HuH-7.5 (cell line): ENCODE measurements around the gene DUS3L.
"Not testable (repeated sequence)": the region's sequence is repeated elsewhere in the genome, so short reads cannot be mapped to it uniquely, and the experiment has no call there.

Source experiments
- DNase-seq: peaks from one replicate; pipeline ENCODE4 v3.0.0; 2011; ENCODE audit warnings: low spot score

DUS3L gene

DNA sequence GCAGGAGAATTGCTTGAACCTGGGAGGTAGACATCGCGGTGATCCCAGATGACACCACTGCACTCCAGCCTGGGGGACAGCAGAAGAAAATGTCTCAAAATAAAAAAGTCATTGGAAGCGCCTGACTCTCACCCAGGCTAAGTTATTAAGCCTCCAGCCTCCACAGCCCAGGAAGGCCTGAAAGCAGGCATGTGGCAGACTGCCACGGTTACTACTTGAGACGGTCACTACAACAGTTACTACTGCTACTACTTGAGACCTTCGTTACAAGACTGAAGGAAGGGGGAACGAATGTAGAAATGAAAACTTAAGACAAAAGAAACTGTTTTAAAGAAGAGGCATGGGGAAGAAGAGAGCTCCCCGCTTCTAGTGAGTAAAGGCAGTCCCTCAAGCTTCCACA lies 16.0 kb downstream of the DUS3L start:
- DNase-seq = no peak

DNA sequence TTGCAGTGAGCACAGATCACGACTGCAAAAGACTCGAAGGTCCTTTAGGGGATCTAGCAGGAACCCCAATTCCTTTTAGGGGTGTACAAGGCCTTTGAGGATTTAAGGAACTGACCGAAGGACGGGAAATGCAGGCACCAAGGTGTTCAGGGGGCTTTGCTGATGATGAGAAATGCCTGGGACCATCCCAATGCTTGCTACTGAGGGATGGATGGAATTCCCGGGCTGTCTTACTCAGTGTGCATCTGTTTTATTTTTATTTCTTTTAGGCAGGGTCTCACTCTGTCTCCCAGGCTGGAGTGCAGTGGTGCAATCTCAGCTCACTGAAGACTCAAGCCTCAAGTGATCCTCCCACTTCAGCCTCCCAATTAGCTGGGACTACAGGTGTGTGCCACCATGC lies 17.7 kb downstream of the DUS3L start:
- DNase-seq = no peak

DNA sequence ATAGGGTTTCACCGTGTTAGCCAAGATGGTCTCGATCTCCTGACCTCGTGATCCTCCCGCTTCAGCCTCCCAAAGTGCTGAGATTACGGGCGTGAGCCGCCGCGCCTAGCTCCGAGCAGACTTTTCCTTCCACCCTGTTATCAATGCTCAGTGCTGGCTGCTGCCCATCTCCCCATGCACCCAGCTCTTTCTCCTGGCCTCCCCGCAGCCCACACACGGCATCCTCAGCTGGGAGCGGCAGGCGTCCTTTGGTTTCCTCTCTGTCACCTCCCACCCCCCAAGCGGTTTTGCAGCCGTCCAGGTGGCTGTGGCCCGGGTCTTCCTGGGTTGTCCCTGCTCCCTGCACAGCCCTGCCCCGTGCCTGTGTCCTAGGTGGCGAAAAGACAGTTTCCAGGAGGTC lies 18.5 kb downstream of the DUS3L start:
- DNase-seq = no peak

DNA sequence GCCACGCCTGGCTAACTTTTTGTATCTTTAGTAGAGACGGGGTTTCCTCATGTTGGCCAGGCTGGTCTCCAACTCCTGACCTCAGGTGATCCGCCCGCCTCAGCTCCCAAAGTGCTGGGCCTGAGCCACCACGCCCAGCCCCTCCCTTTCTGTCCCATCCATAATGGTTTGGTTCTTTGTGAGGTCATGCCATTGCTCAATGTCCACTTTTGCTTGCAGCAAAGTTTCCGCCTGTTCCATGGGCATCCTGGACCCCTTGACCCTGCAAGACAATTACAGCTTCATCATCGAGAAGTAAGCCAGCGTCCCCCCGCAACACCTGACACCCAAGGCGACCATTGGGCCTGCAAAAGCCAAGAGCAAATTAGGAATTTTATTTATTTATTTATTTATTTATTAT lies 23.0 kb downstream of the DUS3L start:
- no peak for DNase-seq

DNA sequence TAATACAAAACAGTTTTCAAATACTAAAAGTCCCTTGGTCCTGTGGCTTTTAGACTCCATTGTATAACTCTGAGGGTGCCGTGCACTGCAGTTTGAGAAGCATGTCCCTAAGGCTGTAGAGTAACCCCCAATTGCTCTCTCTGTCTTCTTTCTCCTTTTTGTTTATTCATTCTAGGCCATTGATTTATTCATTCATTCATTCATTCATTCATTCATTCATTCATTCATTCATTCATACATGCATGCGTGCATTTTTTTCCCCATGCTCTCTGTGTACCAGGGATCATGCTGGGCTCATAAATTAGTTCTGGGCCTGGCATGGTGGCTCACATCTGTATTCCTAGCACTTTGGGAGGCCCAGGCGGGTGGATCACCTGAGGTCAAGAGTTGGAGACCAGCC lies 25.7 kb downstream of the DUS3L start:
- no peak for DNase-seq

DNA sequence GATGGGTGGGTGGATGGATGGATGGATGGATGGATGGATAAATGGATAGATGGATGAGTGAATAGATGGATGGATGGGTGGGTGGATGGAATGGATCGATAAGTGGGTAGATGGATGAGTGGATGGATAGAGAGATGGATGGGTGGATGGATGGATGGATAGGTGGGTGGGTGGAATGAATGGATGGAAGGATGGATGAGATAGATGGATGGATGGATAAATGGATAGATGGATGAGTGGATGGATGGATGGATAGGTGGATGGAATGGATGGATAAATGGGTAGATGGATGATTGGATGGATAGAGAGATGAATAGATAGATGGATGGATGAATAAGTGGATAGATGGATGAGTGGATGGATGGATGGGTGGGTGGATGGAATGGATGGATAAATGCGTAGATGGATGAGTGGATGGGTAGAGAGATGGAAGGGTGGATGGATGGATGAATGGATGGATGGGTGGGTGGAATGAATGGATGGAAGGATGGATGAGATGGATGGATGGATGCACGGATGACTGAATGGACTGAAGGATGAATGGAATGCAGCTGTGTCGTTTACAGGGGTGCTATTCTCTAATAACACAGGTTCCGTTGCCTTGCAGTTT lies 28.2 kb downstream of the DUS3L start:
- DNase-seq = no peak

DNA sequence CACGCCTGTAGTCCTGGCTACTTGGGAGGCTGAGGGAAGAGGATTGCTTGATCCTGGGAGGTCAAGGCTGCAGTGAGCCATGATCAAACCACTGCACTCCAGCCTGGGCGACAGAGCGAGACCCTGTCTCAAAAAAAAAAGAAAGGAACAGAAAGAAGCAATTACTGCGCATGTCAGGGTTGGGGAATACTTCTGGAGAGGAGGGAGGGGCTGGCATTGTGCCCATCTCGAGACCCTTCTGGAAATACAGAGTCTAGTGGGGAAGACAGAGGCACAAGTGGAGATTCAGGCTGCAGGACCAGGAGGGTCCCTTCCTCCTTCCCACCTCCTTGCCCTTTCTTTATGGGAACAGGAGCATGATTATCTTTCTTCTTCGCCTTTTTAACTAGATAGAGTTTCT lies 37.2 kb downstream of the DUS3L start:
- no peak for DNase-seq

DNA sequence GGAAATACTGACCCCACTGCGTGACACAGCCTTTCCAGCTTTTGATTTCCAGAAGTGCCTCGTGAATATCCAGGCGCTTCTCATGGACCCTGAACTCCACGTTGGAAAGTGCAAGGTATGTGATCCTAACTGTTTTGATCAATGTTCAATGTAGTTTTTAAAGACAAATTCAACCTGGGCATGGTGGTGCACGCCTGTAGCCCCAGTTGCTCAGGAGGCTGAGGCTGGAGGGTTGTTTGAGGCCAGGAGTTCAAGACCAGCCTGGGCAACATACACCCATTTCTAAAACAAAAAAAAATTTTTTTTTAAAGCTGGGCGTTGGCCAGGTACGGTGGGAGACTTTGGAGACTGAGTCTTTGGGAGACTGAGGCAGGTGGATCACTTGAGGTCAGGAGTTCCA lies 39.3 kb downstream of the DUS3L start:
- DNase-seq = no peak

DNA sequence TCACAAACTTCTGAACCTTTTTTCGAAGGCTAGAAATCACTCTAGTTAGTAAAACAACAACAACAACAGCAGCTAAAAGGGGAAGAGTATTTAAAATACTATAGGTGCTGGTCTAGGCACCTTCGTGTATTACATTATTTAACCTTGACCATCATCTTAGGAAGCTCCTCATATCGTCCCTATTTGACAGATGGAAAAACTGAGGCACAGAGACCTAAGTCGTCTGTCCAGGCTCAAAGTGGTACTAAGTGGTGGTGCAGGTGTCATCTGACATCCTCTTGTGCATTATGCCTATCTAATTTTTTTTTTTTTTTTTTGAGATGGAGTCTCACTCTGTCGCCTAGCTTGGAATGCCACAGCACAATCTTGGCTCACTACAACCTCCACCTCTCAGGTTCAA lies 41.5 kb downstream of the DUS3L start:
- DNase-seq = no peak

DNA sequence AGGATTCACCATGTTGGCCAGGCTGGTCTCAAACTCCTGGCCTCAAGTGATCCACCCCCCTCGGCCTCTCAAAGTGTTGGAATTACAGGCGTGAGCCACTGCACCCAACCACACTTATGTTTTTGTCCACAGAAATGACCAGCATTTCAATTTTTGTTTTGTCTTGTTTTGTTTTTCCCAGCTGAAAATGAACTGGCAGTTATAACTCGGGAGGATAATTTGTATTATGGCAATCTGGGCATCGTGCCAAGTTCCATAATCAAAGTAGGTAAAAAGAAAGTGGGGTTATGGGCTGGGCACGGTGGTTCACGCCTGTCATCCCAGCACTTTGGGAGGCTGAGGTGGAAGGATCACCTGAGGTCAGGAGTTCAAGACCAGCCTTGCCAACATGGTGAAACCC lies 42.0 kb downstream of the DUS3L start:
- DNase-seq = not testable (repeated sequence)

DNA sequence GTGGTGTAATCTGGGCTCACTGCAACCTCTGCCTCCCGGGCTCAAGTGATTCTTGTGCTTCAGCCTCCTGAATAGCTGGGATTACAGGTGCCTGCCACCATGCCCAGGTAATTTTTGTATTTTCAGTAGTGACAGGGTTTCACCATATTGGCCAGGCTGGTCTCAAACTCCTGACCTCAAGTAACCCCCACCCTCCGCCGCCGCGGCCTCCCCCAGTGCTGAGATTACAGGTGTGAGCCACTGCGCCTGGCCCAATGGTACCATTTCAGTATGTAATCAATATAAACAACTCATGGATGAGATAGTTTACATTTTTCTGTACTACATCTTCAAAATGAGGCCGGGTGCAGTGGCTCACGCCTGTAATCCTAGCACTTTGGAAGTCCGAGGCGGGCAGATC lies 46.0 kb downstream of the DUS3L start:
- not testable (repeated sequence) for DNase-seq

DNA sequence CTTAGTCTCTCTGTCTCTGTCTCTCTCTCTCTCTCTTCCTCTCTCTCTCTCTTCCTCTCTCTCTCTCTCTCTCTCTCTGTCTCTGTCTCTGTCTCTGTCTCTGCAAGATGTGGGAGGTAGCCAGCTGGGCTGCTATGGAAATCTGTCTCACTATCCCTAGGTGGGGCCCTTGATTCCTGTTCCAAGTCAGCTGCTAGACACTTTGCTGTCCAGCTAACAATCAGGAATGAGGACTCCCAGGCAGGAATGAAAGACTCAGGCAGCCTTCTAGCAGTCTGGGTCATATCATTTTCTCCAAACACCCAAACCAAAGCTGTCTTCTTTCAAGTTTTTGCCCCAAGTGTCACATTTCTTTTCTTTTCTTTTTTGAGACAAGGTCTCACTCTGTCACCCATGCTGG lies 47.3 kb downstream of the DUS3L start:
- DNase-seq = no peak

DNA sequence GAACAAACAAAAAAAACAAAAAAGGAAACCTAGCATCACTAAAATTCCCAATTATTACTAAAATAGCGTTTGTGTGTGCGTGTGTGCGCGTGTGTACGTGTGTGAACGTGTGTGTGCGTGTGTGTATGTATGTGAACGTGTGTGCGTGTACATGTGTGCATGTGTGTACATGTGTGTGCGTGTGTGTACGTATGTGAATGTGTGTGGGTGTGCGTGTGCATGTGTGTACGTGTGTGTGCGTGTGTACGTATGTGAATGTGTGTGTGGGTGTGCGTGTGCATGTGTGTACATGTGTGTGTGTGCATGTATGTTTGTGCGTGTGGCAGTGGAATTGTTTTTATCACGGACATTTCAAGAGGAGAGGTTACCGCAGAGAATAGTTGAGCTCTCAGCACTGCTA lies 48.9 kb downstream of the DUS3L start:
- no peak for DNase-seq

DNA sequence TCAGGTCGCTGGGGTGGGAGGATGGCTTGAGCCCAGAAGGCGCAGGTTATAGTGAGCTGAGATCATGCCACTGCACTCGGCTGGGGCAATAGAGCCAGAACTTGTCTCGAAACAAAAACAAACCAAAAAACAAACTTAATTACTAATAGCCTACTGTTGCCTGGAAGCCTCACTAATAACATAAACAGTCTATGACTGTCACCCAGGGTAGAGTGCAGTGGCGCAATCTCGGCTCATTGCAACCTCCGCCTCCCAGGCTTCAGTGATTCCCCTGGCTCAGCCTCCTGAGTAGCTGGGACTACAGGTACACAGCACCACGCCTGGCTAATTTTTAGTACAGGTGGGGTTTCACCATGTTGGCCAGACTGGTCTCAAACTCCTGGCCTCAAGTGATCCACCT lies 52.5 kb downstream of the DUS3L start:
- DNase-seq = no peak
